PFSK-1 (cell line): ENCODE results near the gene LMAN2.

Source experiments
- FOXP2 ChIP-seq: optimal IDR thresholded peaks from 2 replicates; pipeline ENCODE3; 2011; ENCODE audit warnings: borderline replicate concordance, control low read depth, inconsistent platforms; ENCODE audit not compliant: insufficient read depth; ENCODE audit errors: extremely low read length, extremely low read depth
- POLR2AphosphoS5 ChIP-seq: IDR thresholded peaks from 2 replicates; pipeline ENCODE4 v1.6.1; 2012; ENCODE audit warnings: low read depth, mild to moderate bottlenecking, control low read depth, low read length, moderate library complexity
- SIN3A ChIP-seq: IDR thresholded peaks from 2 replicates; pipeline ENCODE4 v1.6.1; 2012; ENCODE audit warnings: mild to moderate bottlenecking, low read length, moderate library complexity, borderline replicate concordance; ENCODE audit not compliant: insufficient read depth
- TAF1 ChIP-seq: IDR thresholded peaks from 2 replicates; pipeline ENCODE4 v1.6.1; 2012; ENCODE audit warnings: low read length, control low read depth, borderline replicate concordance; ENCODE audit not compliant: insufficient read depth
- TF ChIP-seq, protein P1 (sequence below), 2 experiments: IDR thresholded peaks; 2 replicates each; pipeline versions ENCODE4 v1.6.1 to v1.8.0; 2011 to 2012; ENCODE audit warnings: low read depth in 2 of 2, low read length in 2 of 2, control low read depth in 1 of 2, inconsistent platforms in 1 of 2, mild to moderate bottlenecking in 1 of 2, moderate library complexity in 1 of 2; ENCODE audit not compliant: insufficient read depth in 1 of 2

DNA sequence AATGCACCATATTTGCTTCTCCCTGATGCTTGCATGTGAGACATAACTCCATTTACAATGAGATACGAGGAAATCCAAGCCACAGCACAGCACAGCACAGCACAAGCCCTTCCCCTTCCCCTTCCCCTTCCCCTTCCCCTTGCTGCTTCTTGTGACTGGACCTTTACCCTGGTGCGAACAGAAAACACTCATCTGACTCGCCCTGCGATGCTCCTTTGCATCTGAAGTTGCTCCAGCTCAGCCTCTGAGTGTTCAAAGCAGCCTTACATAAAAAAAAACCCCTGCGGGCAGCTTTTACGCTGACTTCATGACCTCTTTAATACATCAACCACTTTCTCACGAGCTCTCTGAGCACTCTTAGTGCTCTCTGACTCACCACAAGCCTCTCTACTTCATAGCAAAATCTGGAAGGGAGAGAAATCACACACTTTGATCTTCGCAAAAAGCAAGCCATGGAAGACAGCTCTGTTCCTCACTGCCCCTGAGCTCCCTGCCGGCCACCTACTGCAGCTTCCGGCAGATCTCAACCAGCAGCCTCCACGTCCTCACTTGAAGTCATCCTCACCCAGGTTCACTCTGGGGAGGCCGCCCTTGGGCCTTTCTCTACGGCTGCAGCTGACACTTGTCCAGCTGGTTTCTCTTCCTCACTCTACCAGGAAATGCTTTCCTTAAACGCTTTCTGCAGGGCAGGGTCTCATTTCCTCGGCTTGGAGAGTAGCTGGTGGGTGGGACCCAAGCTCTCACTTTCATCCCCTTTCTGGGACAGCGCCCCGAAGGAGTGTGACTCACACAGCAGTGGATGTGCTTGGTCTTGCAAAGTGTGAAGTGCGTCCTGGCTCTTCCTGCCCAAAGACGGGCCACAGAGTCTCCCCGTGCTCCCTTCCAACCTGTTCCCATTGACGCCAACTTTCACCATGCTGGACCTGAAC, 38.0 kb upstream of the LMAN2 start:
- TF ChIP-seq POLR2AphosphoS5 (no peak), TAF1 (no peak), SIN3A (no peak), FOXP2 (no peak)
- TF ChIP-seq, protein P1, sequence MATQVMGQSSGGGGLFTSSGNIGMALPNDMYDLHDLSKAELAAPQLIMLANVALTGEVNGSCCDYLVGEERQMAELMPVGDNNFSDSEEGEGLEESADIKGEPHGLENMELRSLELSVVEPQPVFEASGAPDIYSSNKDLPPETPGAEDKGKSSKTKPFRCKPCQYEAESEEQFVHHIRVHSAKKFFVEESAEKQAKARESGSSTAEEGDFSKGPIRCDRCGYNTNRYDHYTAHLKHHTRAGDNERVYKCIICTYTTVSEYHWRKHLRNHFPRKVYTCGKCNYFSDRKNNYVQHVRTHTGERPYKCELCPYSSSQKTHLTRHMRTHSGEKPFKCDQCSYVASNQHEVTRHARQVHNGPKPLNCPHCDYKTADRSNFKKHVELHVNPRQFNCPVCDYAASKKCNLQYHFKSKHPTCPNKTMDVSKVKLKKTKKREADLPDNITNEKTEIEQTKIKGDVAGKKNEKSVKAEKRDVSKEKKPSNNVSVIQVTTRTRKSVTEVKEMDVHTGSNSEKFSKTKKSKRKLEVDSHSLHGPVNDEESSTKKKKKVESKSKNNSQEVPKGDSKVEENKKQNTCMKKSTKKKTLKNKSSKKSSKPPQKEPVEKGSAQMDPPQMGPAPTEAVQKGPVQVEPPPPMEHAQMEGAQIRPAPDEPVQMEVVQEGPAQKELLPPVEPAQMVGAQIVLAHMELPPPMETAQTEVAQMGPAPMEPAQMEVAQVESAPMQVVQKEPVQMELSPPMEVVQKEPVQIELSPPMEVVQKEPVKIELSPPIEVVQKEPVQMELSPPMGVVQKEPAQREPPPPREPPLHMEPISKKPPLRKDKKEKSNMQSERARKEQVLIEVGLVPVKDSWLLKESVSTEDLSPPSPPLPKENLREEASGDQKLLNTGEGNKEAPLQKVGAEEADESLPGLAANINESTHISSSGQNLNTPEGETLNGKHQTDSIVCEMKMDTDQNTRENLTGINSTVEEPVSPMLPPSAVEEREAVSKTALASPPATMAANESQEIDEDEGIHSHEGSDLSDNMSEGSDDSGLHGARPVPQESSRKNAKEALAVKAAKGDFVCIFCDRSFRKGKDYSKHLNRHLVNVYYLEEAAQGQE (IDR thresholded peaks at IDR 0.05; ENCODE audit: insufficient read depth in 1 of 2, low read depth in 2 of 2, low read length in 2 of 2): no peak
